ENCODE data around the gene SH3TC2. TPM values are rescaled to one million over a fixed set of nuclear protein-coding genes. Genes with fewer than 3 reads are reported as not detected.

The SH3TC2 gene
- total RNA-seq, 1 donor from 2014 or later: 0.69 TPM

- no peak overlapping the region for H3K4me3 ChIP-seq
- Mint-ChIP-seq H3K27ac (no peak overlapping the region), H3K4me1 (peaks cover 4% of the 10 kb centered on the region), H3K36me3 (no peaks in the 10 kb centered on the region), H3K9me3 (no peaks in the 10 kb centered on the region), H3K4me3 (no peak overlapping the region), H3K27me3 (ENCODE audit: insufficient read depth, low read depth) (no peaks in the 10 kb centered on the region)
- H3K9ac ChIP-seq: no peak overlapping the region
- H3K4me2 ChIP-seq: no peak overlapping the region
- no peak overlapping the region for H2AFZ ChIP-seq (replicated peaks)
- H3K36me3 ChIP-seq: no peaks in the 10 kb centered on the region
- DNase-seq (ENCODE audit: low spot score): no peak
- TF ChIP-seq CTCF (IDR thresholded peaks at IDR 0.05) (no peak), EZH2 (IDR thresholded peaks at IDR 0.05) (no peak), EZH2phosphoT487 (IDR thresholded peaks at IDR 0.05) (no peak)
- H3K4me1 ChIP-seq: peaks cover 5% of the 10 kb centered on the region
- H4K20me1 ChIP-seq (ENCODE audit: low read depth): no peaks in the 10 kb centered on the region
- no peaks in the 10 kb centered on the region for H3K27me3 ChIP-seq
- no peak overlapping the region for H3K27ac ChIP-seq
- no peaks in the 10 kb centered on the region for H3F3A ChIP-seq (ENCODE audit: low read depth)
- no peaks in the 10 kb centered on the region for H3K79me2 ChIP-seq (ENCODE audit: low read depth)
- H3K9me3 ChIP-seq (ENCODE audit: low read depth): no peaks in the 10 kb centered on the region
Observed at GRCh38 chr5:149040421-149040820, 22.4 kb downstream of the SH3TC2 start.

GRCh38 chr5:149039506-149039905 is 23.4 kb downstream of the SH3TC2 start:
- peaks cover 5% of the 10 kb centered on the region for H3K4me1 ChIP-seq
- H3K4me3 Mint-ChIP-seq: no peak overlapping the region
- H3K27me3 ChIP-seq: no peaks in the 10 kb centered on the region
- no peaks in the 10 kb centered on the region for H3K36me3 Mint-ChIP-seq
- H3K27ac ChIP-seq: no peak overlapping the region
- no peaks in the 10 kb centered on the region for H4K20me1 ChIP-seq (ENCODE audit: low read depth)
- H3K27ac Mint-ChIP-seq: no peak overlapping the region
- H3K27me3 Mint-ChIP-seq (ENCODE audit: insufficient read depth, low read depth): no peaks in the 10 kb centered on the region
- no peaks in the 10 kb centered on the region for H3K9me3 Mint-ChIP-seq
- peaks cover 4% of the 10 kb centered on the region for H3K4me1 Mint-ChIP-seq
- H3K36me3 ChIP-seq: no peaks in the 10 kb centered on the region
- no peaks in the 10 kb centered on the region for H3F3A ChIP-seq (ENCODE audit: low read depth)
- H3K9ac ChIP-seq: no peak overlapping the region
- H3K4me3 ChIP-seq: no peak overlapping the region
- TF ChIP-seq CTCF (IDR thresholded peaks at IDR 0.05): no peak
- no peak for TF ChIP-seq EZH2 (IDR thresholded peaks at IDR 0.05)
- no peak for TF ChIP-seq EZH2phosphoT487 (IDR thresholded peaks at IDR 0.05)
- H3K9me3 ChIP-seq (ENCODE audit: low read depth): no peaks in the 10 kb centered on the region
- no peak overlapping the region for H2AFZ ChIP-seq (replicated peaks)
- no peaks in the 10 kb centered on the region for H3K79me2 ChIP-seq (ENCODE audit: low read depth)
- H3K4me2 ChIP-seq: no peak overlapping the region
- DNase-seq (ENCODE audit: low spot score): no peak

- Mint-ChIP-seq H3K9me3 (no peaks in the 10 kb centered on the region), H3K27ac (no peak overlapping the region), H3K27me3 (ENCODE audit: insufficient read depth, low read depth) (no peaks in the 10 kb centered on the region), H3K36me3 (no peaks in the 10 kb centered on the region), H3K4me1 (peaks cover 4% of the 10 kb centered on the region), H3K4me3 (no peak overlapping the region)
- H3K4me2 ChIP-seq: no peak overlapping the region
- TF ChIP-seq CTCF (IDR thresholded peaks at IDR 0.05) (no peak), EZH2phosphoT487 (IDR thresholded peaks at IDR 0.05) (no peak), EZH2 (IDR thresholded peaks at IDR 0.05) (no peak)
- H3K27ac ChIP-seq: no peak overlapping the region
- no peak overlapping the region for H2AFZ ChIP-seq (replicated peaks)
- no peaks in the 10 kb centered on the region for H3K27me3 ChIP-seq
- H4K20me1 ChIP-seq (ENCODE audit: low read depth): no peaks in the 10 kb centered on the region
- no peaks in the 10 kb centered on the region for H3K9me3 ChIP-seq (ENCODE audit: low read depth)
- no peak overlapping the region for H3K9ac ChIP-seq
- H3K36me3 ChIP-seq: no peaks in the 10 kb centered on the region
- no peaks in the 10 kb centered on the region for H3K79me2 ChIP-seq (ENCODE audit: low read depth)
- H3K4me1 ChIP-seq: peaks cover 5% of the 10 kb centered on the region
- H3F3A ChIP-seq (ENCODE audit: low read depth): no peaks in the 10 kb centered on the region
- H3K4me3 ChIP-seq: no peak overlapping the region
- no peak for DNase-seq (ENCODE audit: low spot score)
Observed at GRCh38 chr5:149038336-149039080, 24.4 kb downstream of the SH3TC2 start.
